ENCODE results near the gene TRMT10B. TPM values are rescaled to one million over a fixed set of nuclear protein-coding genes. Genes with fewer than 3 reads are reported as not detected.

TRMT10B gene
- total RNA-seq, 3 donors from 2014 or later, result 7.2 to 14.8 (median 10.4) TPM

DNA sequence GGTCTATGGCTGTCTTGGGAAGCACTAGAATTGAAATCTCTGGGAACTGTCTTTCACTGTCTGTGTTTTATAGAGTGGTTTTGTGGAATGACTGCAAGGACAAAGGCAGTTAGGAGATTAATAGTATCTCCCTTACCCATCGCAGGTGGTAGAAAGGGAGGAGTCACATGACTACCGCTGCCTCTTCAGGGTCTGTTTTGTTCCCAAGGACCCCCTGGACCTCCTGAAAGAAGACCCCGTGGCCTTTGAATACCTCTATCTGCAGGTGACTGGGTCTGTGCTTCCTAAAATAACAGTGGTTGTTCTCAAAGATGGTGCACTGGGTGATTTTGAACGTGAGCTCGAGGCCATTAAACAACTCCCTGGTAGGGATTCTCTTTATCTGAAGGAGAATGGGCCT, 22.8 kb upstream of the TRMT10B start:
- DNase-seq, result no peak
- no peak for ATAC-seq
- no peaks in the 10 kb centered on the region for H3K9me3 ChIP-seq
- H3K4me3 ChIP-seq, result no peak overlapping the region
- TF ChIP-seq, protein P1, sequence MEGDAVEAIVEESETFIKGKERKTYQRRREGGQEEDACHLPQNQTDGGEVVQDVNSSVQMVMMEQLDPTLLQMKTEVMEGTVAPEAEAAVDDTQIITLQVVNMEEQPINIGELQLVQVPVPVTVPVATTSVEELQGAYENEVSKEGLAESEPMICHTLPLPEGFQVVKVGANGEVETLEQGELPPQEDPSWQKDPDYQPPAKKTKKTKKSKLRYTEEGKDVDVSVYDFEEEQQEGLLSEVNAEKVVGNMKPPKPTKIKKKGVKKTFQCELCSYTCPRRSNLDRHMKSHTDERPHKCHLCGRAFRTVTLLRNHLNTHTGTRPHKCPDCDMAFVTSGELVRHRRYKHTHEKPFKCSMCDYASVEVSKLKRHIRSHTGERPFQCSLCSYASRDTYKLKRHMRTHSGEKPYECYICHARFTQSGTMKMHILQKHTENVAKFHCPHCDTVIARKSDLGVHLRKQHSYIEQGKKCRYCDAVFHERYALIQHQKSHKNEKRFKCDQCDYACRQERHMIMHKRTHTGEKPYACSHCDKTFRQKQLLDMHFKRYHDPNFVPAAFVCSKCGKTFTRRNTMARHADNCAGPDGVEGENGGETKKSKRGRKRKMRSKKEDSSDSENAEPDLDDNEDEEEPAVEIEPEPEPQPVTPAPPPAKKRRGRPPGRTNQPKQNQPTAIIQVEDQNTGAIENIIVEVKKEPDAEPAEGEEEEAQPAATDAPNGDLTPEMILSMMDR (IDR thresholded peaks at IDR 0.05), result no peak
- no peaks in the 10 kb centered on the region for H3K4me1 ChIP-seq (ENCODE audit: low read depth)
- H3K36me3 ChIP-seq (ENCODE audit: low read depth), result no peaks in the 10 kb centered on the region
- intact Hi-C loops (cut with DNase I, micrococcal nuclease), result no loop called here

DNA sequence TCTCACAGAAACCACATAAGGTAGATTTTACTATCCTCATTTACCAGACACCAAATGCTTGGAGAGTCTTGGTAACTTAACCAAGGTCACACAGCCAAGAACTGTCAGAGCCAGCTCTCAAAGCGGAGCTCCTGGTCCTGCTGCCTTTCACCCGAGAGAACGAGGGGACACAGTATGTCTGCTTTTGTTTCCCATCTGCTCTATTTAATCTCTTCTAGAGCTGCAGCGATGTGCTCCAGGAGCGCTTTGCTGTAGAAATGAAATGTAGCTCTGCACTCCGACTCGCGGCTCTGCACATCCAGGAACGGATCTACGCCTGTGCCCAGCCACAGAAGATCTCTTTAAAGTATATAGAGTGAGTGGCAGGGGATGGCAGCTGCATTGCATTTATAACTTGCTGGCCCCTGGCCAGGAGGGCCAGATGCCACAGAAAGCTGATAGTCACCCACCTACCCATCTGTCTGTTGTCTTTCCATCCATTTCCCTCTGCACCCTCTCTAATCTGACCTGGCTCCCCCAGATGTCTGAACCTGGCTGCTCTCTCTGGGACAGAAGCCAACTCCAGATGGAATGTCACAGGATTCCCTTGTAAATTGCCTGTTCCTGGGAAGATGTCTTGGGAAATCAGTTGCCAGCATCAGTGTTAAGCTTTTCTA, 21.4 kb upstream of the TRMT10B start:
- no peak for DNase-seq
- no peaks in the 10 kb centered on the region for H3K4me1 ChIP-seq (ENCODE audit: low read depth)
- intact Hi-C loops (cut with DNase I, micrococcal nuclease), result no loop called here
- TF ChIP-seq, protein P1 (IDR thresholded peaks at IDR 0.05), result no peak
- H3K36me3 ChIP-seq (ENCODE audit: low read depth), result no peaks in the 10 kb centered on the region
- no peaks in the 10 kb centered on the region for H3K9me3 ChIP-seq
- no peak for ATAC-seq
- no peak overlapping the region for H3K4me3 ChIP-seq

DNA sequence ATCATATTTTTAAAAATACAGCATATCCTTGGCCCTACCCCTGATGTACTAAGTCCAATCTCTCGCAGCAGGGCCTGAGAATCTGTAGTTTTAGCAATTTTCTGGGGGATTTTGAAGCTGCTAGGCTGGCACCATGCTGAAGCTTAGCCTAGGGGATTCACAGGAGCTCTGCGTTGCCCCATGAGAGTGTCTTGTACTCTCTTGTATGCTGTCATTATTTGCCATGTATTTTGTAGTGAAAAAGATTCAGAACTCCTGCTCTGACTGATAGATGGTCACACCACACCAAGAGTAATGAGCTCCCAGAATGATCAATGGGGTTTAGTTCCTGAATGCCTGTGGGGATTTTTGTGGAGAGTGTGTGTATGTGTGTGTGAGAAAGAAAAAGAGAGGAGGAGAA, 20.7 kb upstream of the TRMT10B start:
- intact Hi-C loops (cut with DNase I, micrococcal nuclease), result no loop called here
- TF ChIP-seq, protein P1 (IDR thresholded peaks at IDR 0.05), result no peak
- no peak for DNase-seq
- H3K4me1 ChIP-seq (ENCODE audit: low read depth), result no peaks in the 10 kb centered on the region
- H3K4me3 ChIP-seq, result no peak overlapping the region
- ATAC-seq, result no peak
- H3K36me3 ChIP-seq (ENCODE audit: low read depth), result no peaks in the 10 kb centered on the region
- H3K9me3 ChIP-seq, result no peaks in the 10 kb centered on the region

DNA sequence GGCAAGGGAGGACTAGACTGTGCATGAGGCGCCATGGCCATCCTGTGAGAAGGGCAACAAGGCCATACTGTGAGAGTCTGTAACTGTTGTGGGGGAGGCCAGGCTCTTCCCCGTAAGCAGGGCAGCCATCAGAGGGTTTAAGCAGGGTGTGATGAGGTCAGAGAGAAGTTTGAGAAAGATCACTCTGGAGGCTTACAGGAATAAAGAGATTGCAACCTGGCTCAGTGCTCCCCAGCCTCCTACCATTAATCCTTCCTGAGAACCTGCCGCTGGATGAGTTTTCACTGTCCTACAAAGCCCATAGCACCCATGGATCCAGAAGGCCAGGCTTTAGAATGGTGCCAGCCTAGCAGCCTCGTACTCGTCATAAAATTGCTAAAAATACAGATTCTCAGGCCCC, 14.4 kb upstream of the TRMT10B start:
- H3K4me3 ChIP-seq, result no peak overlapping the region
- no peaks in the 10 kb centered on the region for H3K36me3 ChIP-seq (ENCODE audit: low read depth)
- H3K4me1 ChIP-seq (ENCODE audit: low read depth), result no peaks in the 10 kb centered on the region
- H3K9me3 ChIP-seq, result no peaks in the 10 kb centered on the region
- TF ChIP-seq, protein P1 (IDR thresholded peaks at IDR 0.05), result no peak
- ATAC-seq (no peak), DNase-seq (no peak)
- intact Hi-C loops (cut with DNase I, micrococcal nuclease), result no loop called here

DNA sequence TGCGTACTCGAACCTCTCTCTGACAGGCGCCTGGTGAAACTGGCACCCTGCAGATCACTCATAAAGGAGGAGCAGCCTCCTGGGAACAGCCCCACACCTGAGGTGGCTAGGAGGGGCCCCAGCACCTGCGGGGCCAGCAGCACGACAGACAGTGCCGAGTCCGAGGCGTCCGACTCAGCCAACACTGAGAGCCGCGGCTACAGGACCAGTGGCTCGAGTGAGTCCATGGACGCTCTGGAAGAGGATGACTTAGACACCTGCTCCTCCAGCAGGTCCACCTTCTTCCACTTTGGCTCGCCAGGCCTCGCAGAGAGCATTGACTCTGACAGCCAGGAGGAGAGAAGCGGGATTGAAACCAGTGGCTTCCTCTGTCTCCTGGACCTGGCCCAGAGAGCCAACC, 13.5 kb upstream of the TRMT10B start:
- no peak for ATAC-seq
- no peak for DNase-seq
- intact Hi-C loops (cut with DNase I, micrococcal nuclease), result no loop called here
- TF ChIP-seq, protein P1 (IDR thresholded peaks at IDR 0.05), result no peak
- Histone ChIP-seq H3K9me3 (no peaks in the 10 kb centered on the region), H3K4me1 (ENCODE audit: low read depth) (no peaks in the 10 kb centered on the region), H3K36me3 (ENCODE audit: low read depth) (no peaks in the 10 kb centered on the region), H3K4me3 (no peak overlapping the region)
